Activated T-cell treated with anti-CD3 and anti-CD28 coated beads, Interleukin-2, amount 50 U/mL, for 24 hours (primary cell): ENCODE data around the gene FAHD2A.
"Not testable (repeated sequence)": the region's sequence is repeated elsewhere in the genome, so short reads cannot be mapped to it uniquely, and the experiment has no call there.

Source experiments
- DNase-seq: peaks from one replicate; pipeline ENCODE4 v3.0.0-alpha.2; 2020
- H3K27ac Mint-ChIP-seq: 2 replicates; pipeline ENCODE4 v1.8.0; 2020; ENCODE audit warnings: mild to moderate bottlenecking, mixed read lengths
- H3K27me3 Mint-ChIP-seq: 2 replicates; pipeline ENCODE4 v1.8.0; 2020; ENCODE audit warnings: mixed read lengths
- H3K36me3 Mint-ChIP-seq: 2 replicates; pipeline ENCODE4 v1.8.0; 2020; ENCODE audit warnings: low read depth, mixed read lengths
- H3K4me1 Mint-ChIP-seq: 2 replicates; pipeline ENCODE4 v1.8.0; 2020; ENCODE audit warnings: low read depth, mixed read lengths
- H3K4me3 Mint-ChIP-seq: 2 replicates; pipeline ENCODE4 v1.8.0; 2020; ENCODE audit warnings: mild to moderate bottlenecking, moderate library complexity, mixed read lengths
- H3K9me3 Mint-ChIP-seq: 2 replicates; pipeline ENCODE4 v1.8.0; 2020; ENCODE audit warnings: mixed read lengths

FAHD2A gene

DNA sequence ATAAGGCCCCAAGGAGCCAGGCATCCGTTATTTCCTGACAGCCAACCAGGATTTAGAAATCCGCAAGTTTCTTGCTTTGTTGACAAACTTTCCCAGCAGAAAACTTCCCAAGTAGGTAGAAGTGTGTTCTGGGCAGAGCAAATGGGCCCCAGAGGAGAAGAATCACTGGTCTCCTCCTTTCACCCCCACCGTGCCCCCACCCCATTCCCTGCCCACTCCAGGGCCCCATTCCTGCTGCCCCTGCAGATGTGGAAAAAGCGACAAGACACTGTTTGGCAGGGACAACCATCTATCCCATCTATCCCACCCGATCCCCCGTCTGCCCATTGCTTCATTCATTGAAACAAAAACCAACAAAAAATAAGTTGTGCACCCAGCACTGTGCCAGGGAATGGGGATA, 10.2 kb upstream of the FAHD2A start:
- Mint-ChIP-seq H3K36me3 (no peaks in the 10 kb centered on the region), H3K4me1 (peaks cover 3% of the 10 kb centered on the region), H3K27me3 (peaks cover 5% of the 10 kb centered on the region), H3K4me3 (no peak overlapping the region), H3K9me3 (no peaks in the 10 kb centered on the region), H3K27ac (no peak overlapping the region)
- DNase-seq: no peak

DNA sequence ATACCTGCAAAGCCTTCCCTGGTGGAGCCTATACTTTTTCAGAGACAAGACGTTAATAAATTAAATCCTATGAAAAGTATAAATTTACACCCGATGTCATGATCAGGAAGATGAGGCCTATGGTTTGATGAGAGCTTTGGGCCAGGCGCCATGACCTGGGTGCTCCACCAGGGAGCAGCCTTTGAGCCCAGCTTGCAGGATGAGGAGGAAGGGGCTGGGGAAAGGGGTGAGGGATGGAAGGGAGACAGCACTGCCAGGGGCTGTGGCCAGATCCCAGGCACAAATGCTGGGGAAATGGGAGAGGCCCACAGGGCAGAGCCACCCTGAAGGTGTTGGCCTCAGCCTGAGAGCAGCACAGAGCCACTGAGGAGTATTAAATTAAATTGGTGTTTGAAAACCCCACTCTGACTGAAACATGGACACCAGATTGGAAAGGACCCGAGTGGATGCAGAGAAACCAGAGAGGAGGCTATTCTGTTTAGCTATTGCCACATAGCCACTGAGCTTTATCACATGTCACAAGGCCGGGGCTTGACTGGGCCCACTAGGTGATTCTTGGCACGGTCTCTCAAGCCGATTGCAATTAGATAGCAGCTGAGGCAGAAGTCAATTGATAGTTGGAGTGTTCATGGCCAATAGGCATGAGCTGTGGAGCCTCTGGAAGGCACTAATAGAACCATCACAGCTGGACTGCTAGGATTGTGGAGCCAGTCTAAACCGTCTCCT, 9.6 kb upstream of the FAHD2A start:
- no peak for DNase-seq
- Mint-ChIP-seq H3K4me3 (no peak overlapping the region), H3K27ac (no peak overlapping the region), H3K4me1 (peaks cover 3% of the 10 kb centered on the region), H3K9me3 (no peaks in the 10 kb centered on the region), H3K27me3 (peaks cover 3% of the 10 kb centered on the region), H3K36me3 (no peaks in the 10 kb centered on the region)

DNA sequence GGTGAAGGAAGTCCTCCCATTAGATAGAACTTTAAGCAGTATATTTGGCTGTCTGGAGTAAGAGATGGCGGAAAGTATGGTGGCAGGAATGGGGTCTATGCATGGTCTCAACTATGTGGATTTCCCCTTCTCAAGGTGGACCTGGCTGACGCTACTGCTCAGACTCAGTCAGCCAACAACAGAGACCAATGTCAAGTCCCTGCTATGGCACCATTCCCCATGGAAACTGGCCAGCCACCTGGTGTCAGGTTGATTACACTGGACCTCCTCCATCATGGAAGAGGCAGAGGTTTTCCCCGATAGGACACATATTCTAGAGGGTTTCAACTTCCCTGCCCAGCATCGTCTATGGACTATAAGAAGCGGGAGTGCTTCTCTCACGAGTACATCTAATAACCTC, 8.6 kb upstream of the FAHD2A start:
- Mint-ChIP-seq H3K27ac (no peak overlapping the region), H3K4me1 (peaks cover 3% of the 10 kb centered on the region), H3K36me3 (no peaks in the 10 kb centered on the region), H3K4me3 (no peak overlapping the region), H3K9me3 (no peaks in the 10 kb centered on the region), H3K27me3 (no peaks in the 10 kb centered on the region)
- DNase-seq: no peak

DNA sequence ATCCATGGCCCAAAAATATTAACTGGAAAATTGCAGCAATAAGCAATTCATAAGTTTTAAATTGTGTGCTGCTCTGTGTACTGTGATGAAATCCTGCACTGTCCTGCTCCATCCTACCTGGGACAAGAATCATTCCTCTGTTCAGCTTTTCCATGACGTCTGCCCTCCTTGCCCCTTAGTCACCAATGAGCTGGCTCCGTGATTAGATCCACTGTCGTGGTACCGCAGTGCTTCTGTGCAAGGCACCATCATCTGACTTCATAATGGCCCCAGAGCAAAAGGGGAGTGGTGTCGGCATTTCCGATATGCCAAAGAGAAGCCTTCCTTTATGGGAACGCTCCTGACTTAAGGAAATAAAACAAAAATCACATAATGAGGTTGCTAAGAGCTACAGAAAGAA, 3.4 kb upstream of the FAHD2A start:
- H3K27ac Mint-ChIP-seq: no peak overlapping the region
- DNase-seq: no peak
- H3K4me1 Mint-ChIP-seq: peaks cover 15% of the 10 kb centered on the region
- no peaks in the 10 kb centered on the region for H3K27me3 Mint-ChIP-seq
- H3K9me3 Mint-ChIP-seq: no peaks in the 10 kb centered on the region
- H3K36me3 Mint-ChIP-seq: peaks cover 16% of the 10 kb centered on the region
- no peak overlapping the region for H3K4me3 Mint-ChIP-seq

DNA sequence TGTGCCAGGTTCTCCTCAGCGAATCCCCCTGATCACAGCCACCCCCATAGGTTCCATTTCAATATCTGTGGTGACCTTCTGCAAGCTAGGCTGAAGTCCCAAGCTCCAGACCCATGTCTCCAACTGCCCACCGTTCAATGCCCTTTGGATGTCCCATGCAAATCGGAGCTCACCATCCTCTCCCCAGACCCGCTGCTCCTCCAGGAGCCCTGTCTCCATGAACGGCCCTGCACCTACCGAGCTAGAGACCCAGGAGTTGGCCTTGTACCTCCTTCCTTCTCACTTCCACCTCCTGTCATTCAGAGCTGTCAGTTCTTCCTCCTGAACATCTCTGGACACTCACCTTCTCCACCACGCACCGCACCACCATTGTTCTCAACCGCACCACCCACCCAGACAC, 1.0 kb upstream of the FAHD2A start:
- H3K9me3 Mint-ChIP-seq: no peaks in the 10 kb centered on the region
- H3K27ac Mint-ChIP-seq: peak overlapping the region; percentile 95
- DNase-seq: no peak
- no peaks in the 10 kb centered on the region for H3K27me3 Mint-ChIP-seq
- peak overlapping the region; percentile 99 for H3K4me3 Mint-ChIP-seq
- peaks cover 18% of the 10 kb centered on the region for H3K4me1 Mint-ChIP-seq
- H3K36me3 Mint-ChIP-seq: peaks cover 21% of the 10 kb centered on the region

DNA sequence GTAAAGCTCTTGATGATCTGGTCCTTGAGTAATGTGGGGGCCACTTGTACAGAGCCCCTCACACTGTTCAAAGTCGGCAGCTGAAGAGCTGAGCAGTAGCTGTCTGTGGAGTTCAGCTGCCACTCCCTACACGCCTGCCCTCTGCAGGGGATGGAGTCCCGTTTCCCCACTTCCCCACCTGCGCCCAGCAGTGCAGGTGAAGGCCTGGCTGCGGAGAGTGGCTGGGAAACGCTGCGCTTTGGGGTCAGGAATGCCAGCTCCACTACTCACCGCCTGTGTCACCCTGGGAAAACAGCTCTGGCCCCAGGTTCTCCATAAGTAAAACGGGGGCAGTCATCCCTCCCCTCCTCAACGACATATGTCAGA, 521 bp upstream of the FAHD2A start:
- DNase-seq, H3K27me3 Mint-ChIP-seq, H3K9me3 Mint-ChIP-seq: not testable (repeated sequence)
- peaks cover 24% of the 10 kb centered on the region for H3K36me3 Mint-ChIP-seq
- peak overlapping the region; percentile 95 for H3K27ac Mint-ChIP-seq
- H3K4me1 Mint-ChIP-seq: peaks cover 18% of the 10 kb centered on the region
- H3K4me3 Mint-ChIP-seq: peak overlapping the region; percentile 99

DNA sequence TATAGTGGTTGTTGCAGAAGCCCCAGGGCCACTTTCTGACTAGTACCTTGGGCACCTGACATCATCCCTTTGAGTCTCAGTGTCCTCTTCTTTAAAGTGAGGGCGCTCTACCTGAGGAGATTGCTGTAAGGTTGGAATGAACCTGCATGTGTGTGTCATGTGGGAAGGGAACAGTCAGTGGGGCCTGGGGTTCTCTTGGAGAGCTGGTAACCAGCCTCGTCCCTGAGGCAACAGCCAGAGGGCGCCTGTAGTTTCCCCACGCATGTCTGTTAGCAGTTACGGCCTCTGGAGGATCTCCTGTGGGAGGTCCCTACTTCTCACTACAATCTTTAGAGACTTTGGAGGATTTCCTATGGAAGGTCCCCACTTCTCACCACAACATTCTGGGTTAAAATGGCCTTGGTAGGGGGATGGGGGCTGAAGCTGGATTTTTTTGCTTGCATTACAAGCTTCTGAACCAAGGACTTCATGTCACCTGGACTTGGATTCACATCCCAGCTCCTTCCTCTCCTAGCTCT, 755 bp downstream of the FAHD2A start:
- Mint-ChIP-seq H3K4me1 (peaks cover 18% of the 10 kb centered on the region), H3K27ac (peak overlapping the region; percentile 95), H3K4me3 (peak overlapping the region; percentile 99), H3K36me3 (peaks cover 37% of the 10 kb centered on the region)
- DNase-seq: peak; percentile 57
- H3K9me3 Mint-ChIP-seq, H3K27me3 Mint-ChIP-seq: not testable (repeated sequence)

DNA sequence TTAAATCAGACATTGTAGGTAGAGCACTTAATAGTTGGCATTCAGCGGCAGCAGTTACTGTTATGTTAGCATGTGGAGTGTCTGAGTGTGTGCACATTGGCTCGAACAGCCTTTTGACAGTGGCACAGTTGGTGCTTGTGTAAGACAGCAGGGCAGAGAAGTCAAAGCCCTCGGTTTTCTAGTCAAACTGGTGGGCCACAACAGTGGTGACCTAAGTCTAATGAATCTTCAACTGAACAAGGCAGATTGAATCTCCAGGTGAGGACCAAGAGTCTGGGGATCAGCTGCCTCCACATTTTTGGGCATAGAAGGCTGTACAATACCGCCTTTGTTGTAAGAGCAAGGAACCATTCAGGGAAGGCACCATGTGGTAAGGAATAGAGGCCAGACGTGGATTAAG, 1.3 kb downstream of the FAHD2A start:
- not testable (repeated sequence) for H3K9me3 Mint-ChIP-seq, DNase-seq, H3K27me3 Mint-ChIP-seq
- peak overlapping the region; percentile 99 for H3K4me3 Mint-ChIP-seq
- H3K27ac Mint-ChIP-seq: peak overlapping the region; percentile 95
- peaks cover 18% of the 10 kb centered on the region for H3K4me1 Mint-ChIP-seq
- peaks cover 42% of the 10 kb centered on the region for H3K36me3 Mint-ChIP-seq

DNA sequence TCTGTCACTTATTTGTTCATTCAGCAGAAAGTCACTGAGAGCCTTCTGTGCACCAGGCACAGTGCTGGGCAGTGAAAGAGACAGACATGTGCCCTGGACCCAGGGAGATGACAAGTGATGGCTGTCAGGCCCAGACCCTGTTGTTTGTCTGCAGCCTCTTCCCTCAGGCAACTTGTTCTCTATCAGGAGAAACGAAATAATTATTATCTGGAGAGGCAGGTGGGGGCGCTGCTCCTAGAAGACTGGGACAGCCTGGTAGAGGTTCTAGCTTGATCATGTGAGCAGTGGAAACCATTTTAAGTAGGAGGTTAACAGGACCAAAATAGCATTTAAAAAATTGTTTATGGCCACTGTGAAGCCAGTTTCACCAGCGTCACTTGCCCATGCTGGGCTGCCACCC, 2.2 kb downstream of the FAHD2A start:
- H3K27ac Mint-ChIP-seq, DNase-seq, H3K9me3 Mint-ChIP-seq, H3K27me3 Mint-ChIP-seq: not testable (repeated sequence)
- H3K4me1 Mint-ChIP-seq: peaks cover 18% of the 10 kb centered on the region
- H3K4me3 Mint-ChIP-seq: peak overlapping the region; percentile 12
- H3K36me3 Mint-ChIP-seq: peaks cover 51% of the 10 kb centered on the region

DNA sequence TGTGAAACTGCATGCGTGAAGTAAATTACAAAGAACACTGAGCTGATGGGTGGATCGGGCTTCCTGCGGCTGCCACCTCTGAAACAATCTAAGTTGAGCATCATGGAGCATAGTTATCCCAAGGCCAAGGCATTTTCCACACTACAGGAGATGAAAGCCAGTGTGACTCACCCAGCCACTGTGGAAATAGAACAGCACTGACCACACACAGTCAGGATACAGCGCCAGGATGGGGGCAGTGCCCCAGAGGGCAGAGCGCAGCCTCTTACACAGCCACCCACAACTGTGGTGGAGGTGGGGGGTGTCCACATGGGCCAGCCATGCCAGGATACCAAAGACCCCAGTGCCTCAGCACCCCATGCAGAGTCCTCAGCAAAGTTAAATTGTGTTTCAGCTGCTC, 8.7 kb downstream of the FAHD2A start:
- not testable (repeated sequence) for H3K27me3 Mint-ChIP-seq, H3K27ac Mint-ChIP-seq, H3K4me3 Mint-ChIP-seq, H3K9me3 Mint-ChIP-seq, DNase-seq, H3K4me1 Mint-ChIP-seq
- peaks cover 65% of the 10 kb centered on the region for H3K36me3 Mint-ChIP-seq

DNA sequence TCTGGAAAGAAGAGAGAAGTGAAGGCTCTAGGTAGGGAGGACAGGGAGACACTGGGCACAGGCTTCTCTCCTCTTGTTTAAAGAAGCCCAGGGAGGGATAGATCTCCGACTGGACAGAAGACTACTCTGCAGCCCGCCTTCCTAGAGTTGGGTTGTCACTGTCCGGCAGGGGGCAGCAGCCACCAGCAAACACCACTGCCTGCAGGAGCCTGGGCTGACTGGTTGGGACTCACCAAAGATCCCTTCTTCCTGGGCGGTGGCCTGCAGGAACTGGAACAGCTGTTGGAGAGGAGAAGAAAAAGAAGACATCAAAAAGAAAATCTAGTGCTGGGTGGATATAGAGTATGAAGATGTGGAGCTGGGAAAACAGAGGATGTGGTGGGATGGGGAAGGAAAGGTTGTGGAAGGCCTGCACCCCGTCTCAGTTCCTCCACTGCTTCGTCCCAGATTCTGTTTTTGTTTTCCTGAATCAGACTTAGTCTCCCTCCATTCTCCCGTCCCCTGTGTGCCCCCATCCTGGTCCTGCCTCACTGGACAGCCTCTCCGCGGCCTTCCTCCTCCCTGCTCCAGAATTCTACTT, 11.6 kb downstream of the FAHD2A start:
- not testable (repeated sequence) for H3K9me3 Mint-ChIP-seq, H3K4me1 Mint-ChIP-seq, H3K4me3 Mint-ChIP-seq, H3K27me3 Mint-ChIP-seq, H3K27ac Mint-ChIP-seq
- DNase-seq: peak; percentile 75
- peaks cover 41% of the 10 kb centered on the region for H3K36me3 Mint-ChIP-seq

DNA sequence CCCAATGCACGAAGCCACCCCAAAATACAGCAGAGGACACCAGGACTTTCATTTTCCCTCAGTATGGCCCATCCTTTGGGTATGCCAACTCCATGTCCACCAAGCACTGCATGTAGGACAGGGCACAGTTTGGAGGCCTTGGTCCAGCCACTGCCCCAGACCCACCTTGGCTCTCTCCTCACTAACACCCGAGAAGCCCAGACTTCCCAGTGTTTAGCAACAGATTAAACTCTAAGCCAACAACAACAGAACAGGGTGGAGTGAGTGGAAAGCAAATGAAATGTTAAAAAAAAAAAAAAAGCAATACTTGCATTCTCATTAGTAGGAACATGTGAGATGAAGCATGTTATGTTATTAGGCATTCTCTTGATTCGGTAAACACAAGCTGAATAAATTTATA, 12.6 kb downstream of the FAHD2A start:
- not testable (repeated sequence) for H3K4me3 Mint-ChIP-seq, DNase-seq, H3K27me3 Mint-ChIP-seq, H3K9me3 Mint-ChIP-seq, H3K27ac Mint-ChIP-seq, H3K4me1 Mint-ChIP-seq
- peaks cover 30% of the 10 kb centered on the region for H3K36me3 Mint-ChIP-seq

DNA sequence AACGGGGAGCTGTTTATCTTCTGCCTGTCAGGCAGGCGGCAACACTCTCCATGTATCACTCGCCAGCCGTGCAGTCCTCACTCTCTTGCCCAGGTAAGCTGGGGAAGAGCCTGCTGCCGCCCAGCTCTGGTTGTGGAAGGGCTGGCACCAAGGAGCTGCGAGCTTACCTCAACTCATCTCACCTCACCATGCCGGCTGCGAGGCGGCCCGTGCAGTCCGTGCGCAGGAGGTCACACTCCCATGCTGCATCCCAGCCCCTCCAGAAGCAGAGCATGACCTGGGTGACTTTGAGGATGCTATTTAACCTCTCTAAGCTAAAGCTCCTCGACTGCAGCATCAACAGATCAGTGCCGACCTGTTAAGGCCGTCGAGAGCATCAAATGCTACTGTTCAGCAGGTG, 13.1 kb downstream of the FAHD2A start:
- H3K4me3 Mint-ChIP-seq, H3K27me3 Mint-ChIP-seq, H3K27ac Mint-ChIP-seq, H3K4me1 Mint-ChIP-seq, H3K9me3 Mint-ChIP-seq, DNase-seq: not testable (repeated sequence)
- H3K36me3 Mint-ChIP-seq: peaks cover 27% of the 10 kb centered on the region

DNA sequence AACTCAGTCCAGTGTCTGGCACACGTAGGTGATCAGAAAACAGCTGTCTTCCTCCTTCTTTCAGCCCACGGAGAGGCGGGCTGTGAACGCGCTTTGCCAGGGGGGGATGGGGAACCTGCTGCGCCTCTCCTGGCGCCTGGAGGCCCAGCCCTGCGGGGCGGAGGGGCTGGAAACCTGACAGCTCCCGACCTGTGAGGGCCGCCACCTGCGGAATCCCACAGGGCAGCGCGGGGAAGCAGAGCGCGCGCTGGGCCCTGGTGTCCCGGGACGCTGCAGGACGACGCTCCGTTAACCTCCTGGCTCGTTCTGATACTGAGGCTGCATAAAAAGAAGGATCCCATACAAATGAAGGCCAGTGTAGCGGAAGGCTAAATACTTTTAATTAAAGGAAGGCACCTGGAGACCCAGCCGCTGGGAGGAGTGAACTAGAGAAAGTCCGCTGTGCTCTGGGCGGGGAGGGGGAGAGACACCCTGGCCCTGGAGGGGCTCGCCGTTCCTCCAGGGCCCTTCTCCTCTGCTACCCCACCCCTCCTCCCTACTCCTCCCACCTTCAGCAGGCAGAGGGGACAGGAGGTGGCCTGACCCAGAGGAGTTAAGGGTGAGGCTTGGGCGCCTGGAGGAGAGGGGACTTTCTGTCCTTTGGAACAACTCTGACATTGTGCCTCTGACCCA, 24.8 kb downstream of the FAHD2A start:
- peaks cover 10% of the 10 kb centered on the region for H3K27me3 Mint-ChIP-seq
- not testable (repeated sequence) for DNase-seq, H3K27ac Mint-ChIP-seq, H3K36me3 Mint-ChIP-seq, H3K4me3 Mint-ChIP-seq, H3K4me1 Mint-ChIP-seq, H3K9me3 Mint-ChIP-seq

DNA sequence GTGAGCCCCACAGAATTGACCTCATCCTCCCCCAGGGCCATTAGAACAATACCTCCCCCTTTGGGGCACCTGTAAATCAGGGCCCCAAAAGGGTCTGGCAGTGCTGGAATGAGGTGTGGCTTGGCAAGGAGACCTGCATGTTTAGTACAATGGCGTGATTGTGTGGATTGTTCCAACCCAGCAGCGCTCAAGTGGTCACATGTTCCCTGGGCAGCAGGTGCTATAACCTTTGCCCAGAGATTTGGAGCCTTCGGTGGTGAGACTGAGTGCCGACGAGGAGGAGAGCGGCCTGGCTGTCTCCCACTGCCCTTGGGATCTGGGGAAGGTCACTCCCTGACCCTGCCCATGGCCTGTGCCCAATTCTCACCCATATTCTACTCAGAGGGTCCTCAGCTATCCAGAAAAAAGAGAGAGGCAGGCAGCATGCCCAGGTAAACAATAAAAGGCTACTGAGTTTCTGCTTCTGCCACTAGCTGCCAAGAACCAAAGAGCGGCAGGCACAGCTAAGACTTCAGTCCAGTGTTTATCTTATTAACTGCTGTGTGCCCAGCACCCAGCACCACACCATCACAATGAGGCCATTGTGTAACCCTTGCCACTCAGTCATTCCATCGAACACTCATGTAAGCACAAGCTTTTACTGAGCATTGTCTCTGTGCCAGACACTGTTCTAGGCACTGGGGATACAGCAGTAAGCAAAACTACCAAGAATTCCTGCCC, 27.4 kb downstream of the FAHD2A start:
- not testable (repeated sequence) for DNase-seq, H3K36me3 Mint-ChIP-seq, H3K9me3 Mint-ChIP-seq, H3K4me1 Mint-ChIP-seq, H3K4me3 Mint-ChIP-seq, H3K27ac Mint-ChIP-seq
- peaks cover 12% of the 10 kb centered on the region for H3K27me3 Mint-ChIP-seq
